Right atrium auricular region (tissue), 2 donors: ENCODE data around the gene SULF2. TPM values are rescaled to one million over a fixed set of nuclear protein-coding genes. Genes with fewer than 3 reads are reported as not detected.
A peak's percentile ranks its signal among the peaks of the same experiment; 100 is the strongest.

ENCODE experiments used
- DNase-seq: peaks from one replicate; pipeline ENCODE4 v3.0.0-alpha.2; 2019; ENCODE audit warnings: low spot score
- H3K27ac ChIP-seq, 2 donors: fragments of 200-600 bp; sonication (generic); 1 replicate in 1 of 2; 2 replicates in 1 of 2; pipeline ENCODE4 v1.5.1; 2016 to 2019
- H3K27me3 ChIP-seq, 2 donors: fragments of 200-600 bp; sonication (generic); one replicate each; pipeline versions ENCODE4 v1.5.1 to v1.6.0; 2017 to 2019
- H3K36me3 ChIP-seq: fragments of 200-600 bp; sonication (generic); one replicate; pipeline ENCODE4 v1.5.1; 2016
- H3K4me1 ChIP-seq, 2 donors: fragments of 200-600 bp; sonication (generic); one replicate each; pipeline versions ENCODE4 v1.5.1 to v1.6.0; 2017 to 2019
- H3K4me3 ChIP-seq, 2 donors: fragments of 200-600 bp; sonication (generic); 1 replicate in 1 of 2; 2 replicates in 1 of 2; pipeline ENCODE4 v1.5.1; 2017 to 2019; ENCODE audit warnings: mild to moderate bottlenecking in 1 of 2, moderate library complexity in 1 of 2
- H3K9me3 ChIP-seq, 2 donors: fragments of 200-600 bp; sonication (generic); one replicate each; pipeline ENCODE4 v1.5.1; 2019
- CTCF ChIP-seq, 2 donors: fragments of 200-600 bp; sonication (generic); IDR thresholded peaks; one replicate each; pipeline ENCODE4 v1.5.1; 2019; ENCODE audit warnings: antibody characterized with exemption in 2 of 2
- total RNA-seq, 2 donors: library from RNA; depleted of rRNA; stranded (reverse); fragments of >200 nt; gene quantifications; one replicate each; pipeline ENCODE4 v1.1.0, GENCODE V29; 2016

The SULF2 gene
- total RNA-seq, 2 donors from 2014 or later = 33.7 to 57.8 TPM

DNA sequence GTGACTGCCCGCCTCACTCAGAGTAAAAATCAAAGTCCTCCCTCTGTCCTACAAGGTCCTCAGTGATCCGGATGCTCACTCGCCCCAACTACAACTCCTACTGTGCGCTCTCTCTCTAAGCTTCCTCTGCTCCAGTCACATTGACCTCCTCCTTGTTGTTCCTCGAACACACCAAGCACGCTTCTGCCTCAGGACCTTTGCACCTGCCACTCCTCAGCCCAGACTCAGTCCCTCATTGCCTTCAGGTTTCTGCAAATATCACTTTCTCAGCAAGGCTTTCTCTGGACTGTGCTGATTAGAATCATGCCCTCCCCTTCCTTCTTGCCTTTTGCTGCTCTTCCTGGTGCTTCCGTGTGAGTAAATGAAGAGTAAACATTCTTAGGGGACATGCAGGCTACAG is 41.6 kb downstream of the SULF2 start:
- H3K4me1 ChIP-seq = peaks cover 0 to 4% of the 10 kb centered on the region in 2 donors
- no peaks in the 10 kb centered on the region for H3K27me3 ChIP-seq
- TF ChIP-seq CTCF (IDR thresholded peaks at IDR 0.05) = no peak
- no peak overlapping the region for H3K4me3 ChIP-seq
- H3K9me3 ChIP-seq = no peaks in the 10 kb centered on the region
- H3K27ac ChIP-seq = no peak overlapping the region
- DNase-seq = no peak
- no peaks in the 10 kb centered on the region for H3K36me3 ChIP-seq

GRCh38 chr20:47741669-47742608 is 43.3 kb downstream of the SULF2 start:
- no peak overlapping the region for H3K4me3 ChIP-seq
- DNase-seq = no peak
- no peaks in the 10 kb centered on the region for H3K4me1 ChIP-seq
- no peak overlapping the region for H3K27ac ChIP-seq
- H3K9me3 ChIP-seq = no peaks in the 10 kb centered on the region
- H3K36me3 ChIP-seq = no peaks in the 10 kb centered on the region
- H3K27me3 ChIP-seq = no peaks in the 10 kb centered on the region
- TF ChIP-seq CTCF (IDR thresholded peaks at IDR 0.05) = no peak

DNA sequence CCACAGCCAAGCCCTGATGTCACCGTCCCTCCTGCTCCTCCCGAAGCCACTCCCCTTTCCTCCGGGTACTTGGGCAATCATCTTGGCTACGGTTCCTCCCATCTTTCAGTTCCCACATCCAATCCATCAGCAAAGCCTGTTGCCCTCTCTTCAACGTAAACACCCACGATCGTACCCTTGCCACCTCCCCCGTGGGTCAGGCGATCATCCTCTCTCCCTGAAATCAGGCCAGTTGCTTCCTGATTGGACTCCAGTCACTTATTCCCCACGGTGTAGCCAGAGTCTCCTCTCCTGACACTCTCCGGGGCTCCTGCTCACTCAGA is 44.5 kb downstream of the SULF2 start:
- no peak for TF ChIP-seq CTCF (IDR thresholded peaks at IDR 0.05)
- H3K27me3 ChIP-seq = no peaks in the 10 kb centered on the region
- no peaks in the 10 kb centered on the region for H3K9me3 ChIP-seq
- no peak overlapping the region for H3K27ac ChIP-seq
- H3K4me3 ChIP-seq = no peak overlapping the region
- H3K4me1 ChIP-seq = no peaks in the 10 kb centered on the region
- H3K36me3 ChIP-seq = no peaks in the 10 kb centered on the region
- peak; percentile 62 for DNase-seq

GRCh38 chr20:47740121-47740861 is 45.0 kb downstream of the SULF2 start:
- no peak for DNase-seq
- Histone ChIP-seq H3K27ac (no peak overlapping the region), H3K9me3 (no peaks in the 10 kb centered on the region), H3K4me1 (no peaks in the 10 kb centered on the region), H3K4me3 (no peak overlapping the region), H3K27me3 (no peaks in the 10 kb centered on the region), H3K36me3 (no peaks in the 10 kb centered on the region)
- TF ChIP-seq CTCF (IDR thresholded peaks at IDR 0.05) = no peak

- DNase-seq = no peak
- peaks cover 0 to 7% of the 10 kb centered on the region in 2 donors for H3K9me3 ChIP-seq
- H3K27me3 ChIP-seq = no peaks in the 10 kb centered on the region
- H3K36me3 ChIP-seq = no peaks in the 10 kb centered on the region
- H3K4me1 ChIP-seq = no peaks in the 10 kb centered on the region
- no peak for TF ChIP-seq CTCF (IDR thresholded peaks at IDR 0.05)
- H3K27ac ChIP-seq = no peak overlapping the region
- H3K4me3 ChIP-seq = no peak overlapping the region
Observed at GRCh38 chr20:47737923-47738322, 47.4 kb downstream of the SULF2 start.
